ENCODE measurements around the gene DPP6.
"Not testable (repeated sequence)": the region's sequence is repeated elsewhere in the genome, so short reads cannot be mapped to it uniquely, and the experiment has no call there.

DNA sequence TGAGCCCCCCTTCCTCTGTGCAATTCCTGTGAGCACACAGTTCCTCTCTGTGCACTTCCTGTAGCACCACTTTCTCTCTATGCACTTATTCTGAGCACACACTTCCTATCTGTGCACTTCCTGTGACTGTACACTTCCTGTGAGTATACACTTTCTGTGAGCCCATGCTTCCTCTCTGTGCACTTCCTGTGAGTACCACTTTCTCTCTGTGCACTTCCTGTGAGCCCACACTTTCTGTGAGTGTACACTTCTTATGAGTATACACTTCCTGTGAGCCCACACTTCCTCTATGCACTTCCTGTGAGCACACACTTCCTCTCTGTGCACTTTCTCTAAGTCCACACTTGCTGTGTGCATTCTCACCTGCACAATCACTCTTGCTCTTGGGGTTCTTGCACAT is 83.4 kb downstream of the DPP6 start:
- TF ChIP-seq, protein P1, sequence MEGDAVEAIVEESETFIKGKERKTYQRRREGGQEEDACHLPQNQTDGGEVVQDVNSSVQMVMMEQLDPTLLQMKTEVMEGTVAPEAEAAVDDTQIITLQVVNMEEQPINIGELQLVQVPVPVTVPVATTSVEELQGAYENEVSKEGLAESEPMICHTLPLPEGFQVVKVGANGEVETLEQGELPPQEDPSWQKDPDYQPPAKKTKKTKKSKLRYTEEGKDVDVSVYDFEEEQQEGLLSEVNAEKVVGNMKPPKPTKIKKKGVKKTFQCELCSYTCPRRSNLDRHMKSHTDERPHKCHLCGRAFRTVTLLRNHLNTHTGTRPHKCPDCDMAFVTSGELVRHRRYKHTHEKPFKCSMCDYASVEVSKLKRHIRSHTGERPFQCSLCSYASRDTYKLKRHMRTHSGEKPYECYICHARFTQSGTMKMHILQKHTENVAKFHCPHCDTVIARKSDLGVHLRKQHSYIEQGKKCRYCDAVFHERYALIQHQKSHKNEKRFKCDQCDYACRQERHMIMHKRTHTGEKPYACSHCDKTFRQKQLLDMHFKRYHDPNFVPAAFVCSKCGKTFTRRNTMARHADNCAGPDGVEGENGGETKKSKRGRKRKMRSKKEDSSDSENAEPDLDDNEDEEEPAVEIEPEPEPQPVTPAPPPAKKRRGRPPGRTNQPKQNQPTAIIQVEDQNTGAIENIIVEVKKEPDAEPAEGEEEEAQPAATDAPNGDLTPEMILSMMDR (conservative IDR thresholded peaks at IDR 0.05; ENCODE audit: low read length): not testable (repeated sequence)
- TF ChIP-seq EZH2phosphoT487 (IDR thresholded peaks at IDR 0.05; ENCODE audit: borderline replicate concordance, low read depth, low read length): not testable (repeated sequence)
